RWPE1 (cell line): ENCODE data around the gene TMEM185A.

Experiments used
- CTCF ChIA-PET: fragments of 350-600 bp; sonication (Branson Sonifier 250); formaldehyde crosslinking; extraction: SDS; loops from one replicate; lab custom pipeline; 2021; lab: Yijun Ruan, JAX
- POLR2A ChIA-PET: fragments of 400-600 bp; formaldehyde crosslinking; extraction: SDS; loops from one replicate; lab custom pipeline; 2020; ENCODE audit warnings: antibody characterized with exemption; ENCODE audit not compliant: low non-redundant PET; lab: Yijun Ruan, JAX
- DNase-seq: peaks from one replicate; pipeline ENCODE4 v3.0.0; 2012; ENCODE audit warnings: low spot score
- H3K27ac ChIP-seq: fragments of 450-650 bp; 2 replicates; pipeline ENCODE4 v1.5.1; 2017
- TF ChIP-seq, protein P1 (sequence below): fragments of 450-650 bp; conservative IDR thresholded peaks from 2 replicates; pipeline ENCODE4 v1.5.1; 2017; ENCODE audit warnings: low read depth, mild to moderate bottlenecking

The TMEM185A gene

DNA sequence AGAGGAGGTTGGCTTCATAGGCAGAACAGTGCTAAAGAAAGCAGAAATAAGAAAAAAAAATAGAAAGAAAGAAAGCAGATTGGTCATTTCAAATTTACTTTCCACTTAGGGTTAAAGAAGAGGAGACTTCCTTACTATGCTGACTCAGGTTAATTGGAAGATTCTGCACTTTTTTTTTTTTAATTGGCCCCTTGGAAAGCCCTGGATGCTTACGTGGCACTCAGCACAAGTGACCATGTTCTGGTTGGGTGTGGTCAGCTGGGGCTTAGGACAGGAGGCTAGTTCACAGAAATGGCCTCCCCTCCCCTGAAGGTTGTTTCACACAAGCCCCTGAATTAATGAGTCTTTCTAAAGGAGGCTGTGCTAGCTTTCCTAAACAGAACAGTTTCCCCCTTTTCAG is 58.8 kb downstream of the TMEM185A start:
- POLR2A ChIA-PET, result no interaction called here
- CTCF ChIA-PET, result no interaction called here

DNA sequence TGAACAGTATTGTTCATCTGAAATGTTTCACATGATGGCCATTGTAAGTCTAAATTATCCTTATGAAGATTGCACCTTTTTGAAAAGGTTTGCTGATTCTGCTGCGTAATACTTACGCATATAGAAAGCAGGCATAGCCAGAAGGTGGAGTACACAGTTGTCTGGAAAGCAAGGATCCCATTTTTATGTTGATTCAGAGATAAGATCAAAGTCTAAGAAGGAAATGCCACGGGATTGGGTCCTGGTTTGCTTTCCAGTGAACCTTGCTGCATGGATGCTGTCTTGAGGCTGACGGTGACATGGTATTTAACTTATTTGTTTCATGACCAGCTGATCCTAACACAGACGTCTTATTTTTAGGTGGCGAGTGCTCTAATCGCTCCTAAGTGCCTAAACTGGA is 59.8 kb downstream of the TMEM185A start:
- ChIA-PET POLR2A (no interaction called here), CTCF (no interaction called here)
- no peak for DNase-seq
- TF ChIP-seq, protein P1, sequence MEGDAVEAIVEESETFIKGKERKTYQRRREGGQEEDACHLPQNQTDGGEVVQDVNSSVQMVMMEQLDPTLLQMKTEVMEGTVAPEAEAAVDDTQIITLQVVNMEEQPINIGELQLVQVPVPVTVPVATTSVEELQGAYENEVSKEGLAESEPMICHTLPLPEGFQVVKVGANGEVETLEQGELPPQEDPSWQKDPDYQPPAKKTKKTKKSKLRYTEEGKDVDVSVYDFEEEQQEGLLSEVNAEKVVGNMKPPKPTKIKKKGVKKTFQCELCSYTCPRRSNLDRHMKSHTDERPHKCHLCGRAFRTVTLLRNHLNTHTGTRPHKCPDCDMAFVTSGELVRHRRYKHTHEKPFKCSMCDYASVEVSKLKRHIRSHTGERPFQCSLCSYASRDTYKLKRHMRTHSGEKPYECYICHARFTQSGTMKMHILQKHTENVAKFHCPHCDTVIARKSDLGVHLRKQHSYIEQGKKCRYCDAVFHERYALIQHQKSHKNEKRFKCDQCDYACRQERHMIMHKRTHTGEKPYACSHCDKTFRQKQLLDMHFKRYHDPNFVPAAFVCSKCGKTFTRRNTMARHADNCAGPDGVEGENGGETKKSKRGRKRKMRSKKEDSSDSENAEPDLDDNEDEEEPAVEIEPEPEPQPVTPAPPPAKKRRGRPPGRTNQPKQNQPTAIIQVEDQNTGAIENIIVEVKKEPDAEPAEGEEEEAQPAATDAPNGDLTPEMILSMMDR, result no peak
- H3K27ac ChIP-seq, result no peak overlapping the region

More for the DNA sequence above, 58.8 kb downstream of the TMEM185A start:
- no peak overlapping the region for H3K27ac ChIP-seq
- DNase-seq, result no peak
- TF ChIP-seq, protein P1, result no peak

DNA sequence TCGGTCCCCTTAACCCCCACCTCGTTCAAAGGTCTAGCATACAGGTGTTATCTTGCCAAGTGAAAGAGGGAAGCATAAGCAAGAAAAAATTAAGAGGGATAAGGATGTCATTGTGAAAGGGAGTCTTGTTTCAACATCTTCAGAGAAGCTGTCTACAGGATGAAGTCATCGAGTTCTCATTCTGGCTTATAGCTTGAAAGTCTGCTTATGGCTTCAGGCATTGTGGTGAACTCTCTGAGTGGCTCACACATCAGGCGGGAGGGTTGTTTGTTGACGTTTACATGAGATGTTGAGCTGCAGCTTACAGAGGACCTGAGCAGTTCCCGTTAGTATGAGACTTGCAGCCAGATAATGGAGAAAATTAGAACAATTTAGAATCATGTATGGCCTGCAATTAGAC is 60.9 kb downstream of the TMEM185A start:
- no peak overlapping the region for H3K27ac ChIP-seq
- DNase-seq, result peak; percentile 13
- POLR2A ChIA-PET, result no interaction called here
- TF ChIP-seq, protein P1, result no peak
- CTCF ChIA-PET, result interaction anchor here (0.6 kb wide), 1 partner anchor 74 kb away, joined by 3 read pairs; no protein-coding TSS in a partner anchor

DNA sequence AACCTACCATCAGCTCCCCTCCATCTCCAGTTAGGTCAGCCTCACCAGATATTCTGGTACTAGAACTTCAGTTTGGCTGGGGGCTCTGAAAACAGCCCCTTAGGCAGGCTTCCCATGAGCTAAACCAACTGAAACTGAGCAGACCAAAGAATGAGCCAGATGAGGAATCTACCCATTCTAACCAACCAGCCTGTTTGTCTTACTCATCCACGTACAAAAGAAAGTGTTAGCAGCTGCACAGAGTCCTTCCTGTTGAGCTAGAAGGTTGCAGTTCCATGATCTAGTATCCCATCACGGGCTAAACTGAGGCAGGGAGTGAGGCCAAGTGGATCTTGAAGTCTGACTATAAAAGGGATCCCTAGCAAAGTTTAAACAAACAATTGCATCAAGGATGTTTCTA is 61.8 kb downstream of the TMEM185A start:
- TF ChIP-seq, protein P1, result no peak
- H3K27ac ChIP-seq, result no peak overlapping the region
- ChIA-PET CTCF (no interaction called here), POLR2A (no interaction called here)
- no peak for DNase-seq

DNA sequence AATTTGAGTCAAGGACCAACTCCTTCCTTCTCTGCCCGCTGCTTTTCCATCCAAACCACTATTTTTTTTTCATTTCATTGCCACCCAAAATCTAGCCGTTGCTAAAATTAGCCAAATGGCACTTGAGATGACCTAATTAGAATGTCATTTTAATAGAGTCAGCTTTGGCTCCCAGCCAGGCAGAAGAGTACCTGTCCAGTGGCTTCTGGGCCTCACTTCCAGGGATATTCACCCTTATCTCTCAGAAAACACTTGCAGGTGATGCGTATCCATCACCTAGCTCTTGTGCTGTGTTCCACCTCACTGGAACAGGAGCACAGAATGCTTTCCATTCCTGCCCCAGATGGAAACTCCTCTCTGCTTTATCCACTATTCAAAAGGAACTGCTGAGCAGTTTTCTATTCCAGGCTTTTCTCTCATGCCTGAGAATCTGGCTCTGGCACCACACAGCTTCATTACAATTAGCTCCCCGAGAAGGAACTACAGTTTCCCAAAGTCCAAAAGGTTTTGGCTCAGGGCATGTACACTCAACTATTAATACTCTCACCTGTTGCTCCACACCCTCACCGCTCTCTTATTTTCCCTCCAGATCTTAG is 62.8 kb downstream of the TMEM185A start:
- DNase-seq, result no peak
- TF ChIP-seq, protein P1, result no peak
- ChIA-PET CTCF (no interaction called here), POLR2A (no interaction called here)
- H3K27ac ChIP-seq, result no peak overlapping the region

DNA sequence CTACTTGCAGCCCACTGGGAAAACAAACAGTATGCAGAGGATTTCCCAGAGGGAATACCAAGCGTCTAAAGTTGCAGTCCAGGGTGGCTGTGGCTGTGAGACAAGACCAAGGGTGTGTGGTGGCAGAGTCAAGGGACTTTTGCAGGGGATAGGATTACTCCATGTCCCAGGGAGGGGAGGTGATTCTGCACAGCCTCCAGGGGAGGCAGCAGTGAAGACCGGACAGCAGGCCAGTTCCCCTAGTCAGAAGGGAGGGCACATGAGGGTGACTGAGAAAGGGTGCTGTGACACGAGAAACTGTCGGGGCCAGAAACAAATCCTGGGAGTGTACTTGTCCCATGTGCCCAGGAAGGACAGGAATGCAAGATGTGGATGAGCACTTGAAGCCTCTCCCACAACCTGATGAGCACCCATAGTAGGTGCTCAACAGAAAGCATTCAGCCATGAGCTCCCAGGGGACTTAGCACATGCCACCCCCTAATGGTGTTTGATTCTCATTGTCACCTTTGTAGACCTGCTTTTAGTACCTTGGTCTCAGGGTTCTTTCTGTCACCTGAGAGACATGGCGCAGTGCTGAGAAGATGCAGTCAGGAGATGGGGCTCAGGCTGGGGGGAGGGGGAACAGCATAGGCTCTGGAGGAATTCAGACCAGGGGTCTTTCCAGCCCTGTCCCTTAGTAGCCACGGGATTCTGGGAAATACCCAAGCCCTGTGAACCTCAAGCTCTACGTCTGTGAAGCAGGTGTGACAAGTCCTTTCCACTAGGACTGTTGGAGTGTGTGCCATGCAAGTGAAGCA is 63.8 kb downstream of the TMEM185A start:
- ChIA-PET POLR2A (no interaction called here), CTCF (no interaction called here)
- TF ChIP-seq, protein P1, result no peak
- no peak for DNase-seq
- H3K27ac ChIP-seq, result no peak overlapping the region
